ENCODE measurements around the gene LAMC2. TPM values are rescaled to one million over a fixed set of nuclear protein-coding genes. Genes with fewer than 3 reads are reported as not detected.
"Not testable (repeated sequence)": the region's sequence is repeated elsewhere in the genome, so short reads cannot be mapped to it uniquely, and the experiment has no call there.

The LAMC2 gene
- total RNA-seq, 2 donors from 2014 or later = 0.54 to 4.5 TPM

GRCh38 chr1:183237046-183237445 lies 51.0 kb downstream of the LAMC2 start:
- DNase-seq (ENCODE audit: low spot score) = no peak
- TF ChIP-seq CTCF (IDR thresholded peaks at IDR 0.05) = no peak

GRCh38 chr1:183238071-183238470 lies 52.0 kb downstream of the LAMC2 start:
- peaks cover 11 to 33% of the 10 kb centered on the region in 2 donors for H3K4me1 ChIP-seq (ENCODE audit: control insufficient read depth in 1 of 2, low read depth in 2 of 2)
- no peak overlapping the region for H3K27ac ChIP-seq
- ATAC-seq (ENCODE audit: insufficient number of reproducible peaks, low FRiP score, low read depth) = no peak
- no peak for DNase-seq (ENCODE audit: low spot score)
- H3K9me3 ChIP-seq = no peaks in the 10 kb centered on the region
- no peaks in the 10 kb centered on the region for H3K36me3 ChIP-seq
- no peak overlapping the region for H3K4me3 ChIP-seq
- no peak for TF ChIP-seq CTCF (IDR thresholded peaks at IDR 0.05)
- H3K27me3 ChIP-seq (replicated peaks; ENCODE audit: insufficient read depth) = no peaks in the 10 kb centered on the region

More at GRCh38 chr1:183237046-183237445, 51.0 kb downstream of the LAMC2 start:
- no peaks in the 10 kb centered on the region for H3K27me3 ChIP-seq (replicated peaks; ENCODE audit: insufficient read depth)
- H3K9me3 ChIP-seq = no peaks in the 10 kb centered on the region
- no peak for ATAC-seq (ENCODE audit: insufficient number of reproducible peaks, low FRiP score, low read depth)
- H3K4me1 ChIP-seq (ENCODE audit: control insufficient read depth in 1 of 2, low read depth in 2 of 2) = peaks cover 4 to 23% of the 10 kb centered on the region in 2 donors
- H3K36me3 ChIP-seq = no peaks in the 10 kb centered on the region
- H3K4me3 ChIP-seq = no peak overlapping the region
- H3K27ac ChIP-seq = no peak overlapping the region

- no peaks in the 10 kb centered on the region for H3K36me3 ChIP-seq
- no peak for TF ChIP-seq CTCF (IDR thresholded peaks at IDR 0.05)
- no peak overlapping the region for H3K4me3 ChIP-seq
- no peaks in the 10 kb centered on the region for H3K9me3 ChIP-seq
- ATAC-seq (ENCODE audit: insufficient number of reproducible peaks, low FRiP score, low read depth) (no peak), DNase-seq (ENCODE audit: low spot score) (no peak)
- H3K27me3 ChIP-seq (replicated peaks; ENCODE audit: insufficient read depth) = no peaks in the 10 kb centered on the region
- H3K27ac ChIP-seq = no peak overlapping the region
- peaks cover 9 to 33% of the 10 kb centered on the region in 2 donors for H3K4me1 ChIP-seq (ENCODE audit: control insufficient read depth in 1 of 2, low read depth in 2 of 2)
Observed at GRCh38 chr1:183239220-183239742, 53.2 kb downstream of the LAMC2 start.

GRCh38 chr1:183239793-183240525 lies 53.9 kb downstream of the LAMC2 start:
- no peak for TF ChIP-seq CTCF (IDR thresholded peaks at IDR 0.05)
- ATAC-seq (ENCODE audit: insufficient number of reproducible peaks, low FRiP score, low read depth) (no peak), DNase-seq (ENCODE audit: low spot score) (no peak)
- Histone ChIP-seq H3K27me3 (replicated peaks; ENCODE audit: insufficient read depth) (no peaks in the 10 kb centered on the region), H3K9me3 (no peaks in the 10 kb centered on the region), H3K36me3 (no peaks in the 10 kb centered on the region), H3K4me3 (no peak overlapping the region), H3K27ac (no peak overlapping the region), H3K4me1 (ENCODE audit: control insufficient read depth in 1 of 2, low read depth in 2 of 2) (peaks cover 14 to 30% of the 10 kb centered on the region in 2 donors)

- no peak for TF ChIP-seq CTCF (IDR thresholded peaks at IDR 0.05)
Observed at GRCh38 chr1:183240526-183240825, 54.4 kb downstream of the LAMC2 start.

GRCh38 chr1:183240853-183241252 lies 54.8 kb downstream of the LAMC2 start:
- not testable (repeated sequence) for H3K9me3 ChIP-seq; ATAC-seq (ENCODE audit: insufficient number of reproducible peaks, low FRiP score, low read depth); H3K4me3 ChIP-seq; DNase-seq (ENCODE audit: low spot score); H3K27me3 ChIP-seq (replicated peaks; ENCODE audit: insufficient read depth); H3K36me3 ChIP-seq
- Histone ChIP-seq H3K4me1 (ENCODE audit: control insufficient read depth in 1 of 2, low read depth in 2 of 2) (peaks cover 14 to 24% of the 10 kb centered on the region in 2 donors), H3K27ac (peak overlapping the region in 1 of 2 donors; percentile 34)

More at GRCh38 chr1:183240526-183240825, 54.4 kb downstream of the LAMC2 start:
- Histone ChIP-seq H3K4me1 (ENCODE audit: control insufficient read depth in 1 of 2, low read depth in 2 of 2) (peaks cover 14 to 26% of the 10 kb centered on the region in 2 donors), H3K27me3 (replicated peaks; ENCODE audit: insufficient read depth) (no peaks in the 10 kb centered on the region), H3K36me3 (no peaks in the 10 kb centered on the region), H3K4me3 (no peak overlapping the region), H3K9me3 (no peaks in the 10 kb centered on the region), H3K27ac (peak overlapping the region in 1 of 2 donors; percentile 34)
- DNase-seq (ENCODE audit: low spot score) (no peak), ATAC-seq (ENCODE audit: insufficient number of reproducible peaks, low FRiP score, low read depth) (no peak)

Data from thoracic aorta (tissue), 2 donors.